ENCODE results near the gene ZNF275. TPM values are rescaled to one million over a fixed set of nuclear protein-coding genes. Genes with fewer than 3 reads are reported as not detected.

Gene ZNF275
- total RNA-seq, 1 experiment from 2014 or later: 5.0 TPM

GRCh38 chrX:153392642-153393321 is 58.8 kb downstream of the ZNF275 start:
- H3K9me3 ChIP-seq (ENCODE audit: control insufficient read depth, insufficient read depth, low read depth, low read length): no peaks in the 10 kb centered on the region
- DNase-seq (ENCODE audit: low read depth, low spot score) (no peak), ATAC-seq (no peak)
- in situ Hi-C loops (cut with HindIII; ENCODE audit: low pct_unique_long_range_greater_than_20kb, low sequenced_read_pairs) (no loop called here), intact Hi-C loops (cut with micrococcal nuclease; ENCODE audit: unreplicated experiment) (no loop called here)
- H3K27me3 ChIP-seq (ENCODE audit: control insufficient read depth, insufficient read depth, low read length): no peaks in the 10 kb centered on the region
- no peaks in the 10 kb centered on the region for H3K4me1 ChIP-seq (ENCODE audit: control insufficient read depth, insufficient read depth, low read length)
- no peak overlapping the region for H3K27ac ChIP-seq (ENCODE audit: low read length)
- BruUV-seq (replicated peaks): no TSS peak
- no peaks in the 10 kb centered on the region for H3K36me3 ChIP-seq (ENCODE audit: control insufficient read depth, insufficient read depth, low read length)
- TF ChIP-seq CTCF (IDR thresholded peaks at IDR 0.05) (no peak), POLR2AphosphoS5 (IDR thresholded peaks at IDR 0.05; ENCODE audit: low read depth, low read length) (no peak), SIN3A (IDR thresholded peaks at IDR 0.05; ENCODE audit: borderline replicate concordance, insufficient read depth, low read depth, low read length) (no peak), REST (IDR thresholded peaks at IDR 0.05; ENCODE audit: insufficient read depth in 1 of 2, low read depth in 2 of 2, low read length in 1 of 2) (no peak), TCF7L2 (IDR thresholded peaks at IDR 0.05; ENCODE audit: low read depth, low read length) (no peak)
- ChIA-PET CTCF (interaction anchor here (0.6 kb wide), 1 partner anchor 8 kb away, joined by 5 read pairs; the partner anchor contains the start of gene PNMA6E), POLR2A (no interaction called here)
- no peak overlapping the region for H3K4me3 ChIP-seq (ENCODE audit: low read depth in 2 of 2, low read length in 2 of 2)

GRCh38 chrX:153394612-153395011 is 60.7 kb downstream of the ZNF275 start:
- no peak for ATAC-seq
- ChIA-PET POLR2A (no interaction called here), CTCF (no interaction called here)
- intact Hi-C loops (cut with micrococcal nuclease; ENCODE audit: unreplicated experiment): no loop called here
- Histone ChIP-seq H3K4me3 (ENCODE audit: low read depth in 2 of 2, low read length in 2 of 2) (no peak overlapping the region), H3K36me3 (ENCODE audit: control insufficient read depth, insufficient read depth, low read length) (no peaks in the 10 kb centered on the region), H3K27ac (ENCODE audit: low read length) (no peak overlapping the region), H3K9me3 (ENCODE audit: control insufficient read depth, insufficient read depth, low read depth, low read length) (no peaks in the 10 kb centered on the region), H3K27me3 (ENCODE audit: control insufficient read depth, insufficient read depth, low read length) (peaks cover under 1% of the 10 kb centered on the region; the same call in 1 of the 2 replicates), H3K4me1 (ENCODE audit: control insufficient read depth, insufficient read depth, low read length) (no peaks in the 10 kb centered on the region)
- no peak for TF ChIP-seq POLR2AphosphoS5 (IDR thresholded peaks at IDR 0.05; ENCODE audit: low read depth, low read length)
- no peak for TF ChIP-seq SIN3A (IDR thresholded peaks at IDR 0.05; ENCODE audit: borderline replicate concordance, insufficient read depth, low read depth, low read length)
- TF ChIP-seq REST (IDR thresholded peaks at IDR 0.05; ENCODE audit: insufficient read depth in 1 of 2, low read depth in 2 of 2, low read length in 1 of 2): no peak
- no peak for TF ChIP-seq CTCF (IDR thresholded peaks at IDR 0.05)
- TF ChIP-seq TCF7L2 (IDR thresholded peaks at IDR 0.05; ENCODE audit: low read depth, low read length): no peak
- DNase-seq (ENCODE audit: low read depth, low spot score): no peak
- in situ Hi-C loops (cut with HindIII; ENCODE audit: low pct_unique_long_range_greater_than_20kb, low sequenced_read_pairs): no loop called here
- no TSS peak for BruUV-seq (replicated peaks)

Data from Panc1 (cell line).